OCI-LY7 (cell line): ENCODE measurements around the gene STAB1. TPM values are rescaled to one million over a fixed set of nuclear protein-coding genes. Genes with fewer than 3 reads are reported as not detected.

ENCODE experiments used
- BruUV-seq: library from RNA; stranded (reverse); fragments of 400-500 nt; replicated peaks from 2 replicates; lab custom pipeline; 2021; lab: Mats Ljungman, UMichigan
- CTCF ChIA-PET: fragments of 300-600 bp; sonication (Branson Sonifier 250); formaldehyde crosslinking; loops from one replicate; lab custom pipeline; 2022; ENCODE audit warnings: antibody characterized with exemption; ENCODE audit not compliant: unreplicated experiment; lab: Charles Lee
- POLR2A ChIA-PET: fragments of 300-600 bp; sonication (Branson Sonifier 250); formaldehyde crosslinking; loops from one replicate; lab custom pipeline; 2022; ENCODE audit warnings: antibody characterized with exemption; lab: Charles Lee
- DNase-seq: peaks from one replicate; pipeline ENCODE4 v3.0.0-alpha.2; 2015; ENCODE audit warnings: low spot score
- H2AFZ ChIP-seq: fragments of 200-600 bp; sonication (generic), shearing (Covaris generic); 2 replicates; pipeline ENCODE4 v1.6.1; 2014; ENCODE audit warnings: mild to moderate bottlenecking, antibody characterized with exemption, low read length, moderate library complexity
- H3K27ac ChIP-seq: fragments of 200-600 bp; sonication (generic); 2 replicates; pipeline ENCODE4 v1.5.1; 2014; ENCODE audit warnings: mixed run types, low read depth, mild to moderate bottlenecking, moderate library complexity, low read length, inconsistent platforms; ENCODE audit not compliant: poor library complexity, severe bottlenecking
- H3K36me3 ChIP-seq: fragments of 200-600 bp; sonication (generic); 2 replicates; pipeline ENCODE4 v1.6.1; 2014; ENCODE audit warnings: mild to moderate bottlenecking, antibody characterized with exemption, low read length, moderate library complexity, mixed read lengths; ENCODE audit not compliant: insufficient read depth
- H3K4me1 ChIP-seq: fragments of 200-600 bp; sonication (generic); 2 replicates; pipeline ENCODE4 v1.5.1; 2014; ENCODE audit warnings: mild to moderate bottlenecking, low read length; ENCODE audit not compliant: insufficient read depth, poor library complexity, severe bottlenecking
- H3K4me2 ChIP-seq: fragments of 200-600 bp; sonication (generic); 2 replicates; pipeline ENCODE4 v1.6.1; 2014; ENCODE audit warnings: mild to moderate bottlenecking, low read length
- H3K4me3 ChIP-seq: fragments of 200-600 bp; sonication (generic); 2 replicates; pipeline ENCODE4 v1.5.1; 2014; ENCODE audit warnings: mild to moderate bottlenecking, low read depth, low read length; ENCODE audit not compliant: poor library complexity, severe bottlenecking
- H3K79me2 ChIP-seq: fragments of 200-600 bp; sonication (generic); 2 replicates; pipeline ENCODE4 v1.6.1; 2016; ENCODE audit warnings: low read depth, mild to moderate bottlenecking, low read length, moderate library complexity, mixed read lengths; ENCODE audit not compliant: insufficient read depth
- H3K9me2 ChIP-seq: fragments of 200-600 bp; sonication (generic); 2 replicates; pipeline ENCODE4 v1.6.1; 2016; ENCODE audit warnings: mild to moderate bottlenecking, low read length, mixed read lengths; ENCODE audit not compliant: insufficient read depth
- H3K9me3 ChIP-seq: fragments of 200-600 bp; sonication (generic); 2 replicates; pipeline ENCODE4 v1.6.1; 2014; ENCODE audit warnings: mild to moderate bottlenecking, mixed run types, low read length, mixed read lengths
- H4K20me1 ChIP-seq: fragments of 200-600 bp; sonication (generic); 2 replicates; pipeline ENCODE4 v1.6.1; 2014; ENCODE audit warnings: mild to moderate bottlenecking, antibody characterized with exemption, low read length, moderate library complexity, mixed read lengths; ENCODE audit not compliant: insufficient read depth
- EZH2phosphoT487 ChIP-seq: fragments of 200-600 bp; sonication (generic); IDR thresholded peaks from 2 replicates; pipeline ENCODE4 v1.6.1; 2018; ENCODE audit warnings: low read depth, borderline replicate concordance, mild to moderate bottlenecking, mixed run types, antibody characterized with exemption, low read length, moderate library complexity, mixed read lengths
- intact Hi-C: fragments of 100-400 bp; cut with micrococcal nuclease; formaldehyde crosslinking; loops from one replicate; pipeline ENCODE4 v1.10.0; 2022; ENCODE audit not compliant: unreplicated experiment
- total RNA-seq, 2 experiments: library from RNA; depleted of rRNA in 1 of 2; stranded (reverse); fragments of >200 nt in 1 of 2; shearing (Covaris generic) in 1 of 2; gene quantifications; 2 replicates each; pipeline ENCODE4 v1.2.3, GENCODE V29; 2014 to 2022
- TF ChIP-seq, protein P1 (sequence below): fragments of 200-600 bp; sonication (generic); conservative IDR thresholded peaks from 2 replicates; pipeline ENCODE4 v1.5.1; 2014; ENCODE audit warnings: mild to moderate bottlenecking, antibody characterized with exemption, low read length, moderate library complexity, mixed read lengths

The STAB1 gene
- total RNA-seq, 2 experiments from 2014 or later, result not detected

DNA sequence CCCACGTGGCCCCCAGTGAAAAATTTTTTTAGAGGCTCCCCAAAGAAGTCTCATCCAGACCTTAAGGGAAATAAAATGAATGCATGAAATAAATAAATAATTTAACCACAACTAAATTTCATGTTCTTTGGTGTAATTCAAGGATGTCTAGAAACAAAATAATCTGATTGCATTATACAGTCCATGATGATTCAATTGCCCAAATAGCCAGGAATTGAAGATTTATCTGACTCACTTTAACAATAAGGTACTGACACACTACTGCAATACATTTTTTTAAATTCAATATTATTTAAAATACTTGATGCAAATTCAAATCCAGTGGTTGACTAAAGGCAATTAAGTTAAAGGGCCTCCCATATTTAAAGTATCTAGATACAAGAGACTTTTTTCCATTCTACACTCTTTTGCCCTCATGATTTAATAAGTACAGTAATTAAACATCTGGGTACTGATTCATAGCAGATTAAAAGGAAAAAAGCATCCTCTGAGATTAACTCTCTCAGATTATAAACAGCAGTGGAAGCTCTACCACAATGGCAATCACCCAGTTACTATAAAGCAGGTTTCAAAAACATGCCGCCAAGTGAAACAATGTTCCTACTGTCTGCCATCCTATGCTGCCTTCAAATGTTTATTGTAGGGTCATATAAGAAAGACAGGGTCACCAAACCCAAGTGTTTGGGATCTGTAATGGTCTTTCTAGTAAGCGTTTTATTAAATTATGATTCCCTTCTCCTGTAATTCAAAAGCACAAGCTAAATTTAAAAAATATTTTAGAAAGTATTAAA lies 51.2 kb downstream of the STAB1 start:
- BruUV-seq, result TSS peak; percentile 53
- POLR2A ChIA-PET, result interaction anchor here (0.9 to 1.9 kb wide), 2 partner anchors 10 to 11 kb away, joined by 3 to 7 read pairs; partner anchors contain the start of gene UQCC5
- Histone ChIP-seq H3K9me2 (no peaks in the 10 kb centered on the region), H3K4me1 (peaks cover 17% of the 10 kb centered on the region), H3K9me3 (no peaks in the 10 kb centered on the region), H3K4me2 (no peak overlapping the region), H3K36me3 (peaks cover 91% of the 10 kb centered on the region), H3K79me2 (no peaks in the 10 kb centered on the region; the same call in 1 of the 2 replicates), H3K4me3 (no peak overlapping the region), H3K27ac (no peak overlapping the region), H2AFZ (no peak overlapping the region), H4K20me1 (peaks cover under 1% of the 10 kb centered on the region; the same call in 1 of the 2 replicates)
- TF ChIP-seq, protein P1, sequence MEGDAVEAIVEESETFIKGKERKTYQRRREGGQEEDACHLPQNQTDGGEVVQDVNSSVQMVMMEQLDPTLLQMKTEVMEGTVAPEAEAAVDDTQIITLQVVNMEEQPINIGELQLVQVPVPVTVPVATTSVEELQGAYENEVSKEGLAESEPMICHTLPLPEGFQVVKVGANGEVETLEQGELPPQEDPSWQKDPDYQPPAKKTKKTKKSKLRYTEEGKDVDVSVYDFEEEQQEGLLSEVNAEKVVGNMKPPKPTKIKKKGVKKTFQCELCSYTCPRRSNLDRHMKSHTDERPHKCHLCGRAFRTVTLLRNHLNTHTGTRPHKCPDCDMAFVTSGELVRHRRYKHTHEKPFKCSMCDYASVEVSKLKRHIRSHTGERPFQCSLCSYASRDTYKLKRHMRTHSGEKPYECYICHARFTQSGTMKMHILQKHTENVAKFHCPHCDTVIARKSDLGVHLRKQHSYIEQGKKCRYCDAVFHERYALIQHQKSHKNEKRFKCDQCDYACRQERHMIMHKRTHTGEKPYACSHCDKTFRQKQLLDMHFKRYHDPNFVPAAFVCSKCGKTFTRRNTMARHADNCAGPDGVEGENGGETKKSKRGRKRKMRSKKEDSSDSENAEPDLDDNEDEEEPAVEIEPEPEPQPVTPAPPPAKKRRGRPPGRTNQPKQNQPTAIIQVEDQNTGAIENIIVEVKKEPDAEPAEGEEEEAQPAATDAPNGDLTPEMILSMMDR, result no peak
- no peak for TF ChIP-seq EZH2phosphoT487
- CTCF ChIA-PET, result no interaction called here
- no peak for DNase-seq
- intact Hi-C loops, result no loop called here

DNA sequence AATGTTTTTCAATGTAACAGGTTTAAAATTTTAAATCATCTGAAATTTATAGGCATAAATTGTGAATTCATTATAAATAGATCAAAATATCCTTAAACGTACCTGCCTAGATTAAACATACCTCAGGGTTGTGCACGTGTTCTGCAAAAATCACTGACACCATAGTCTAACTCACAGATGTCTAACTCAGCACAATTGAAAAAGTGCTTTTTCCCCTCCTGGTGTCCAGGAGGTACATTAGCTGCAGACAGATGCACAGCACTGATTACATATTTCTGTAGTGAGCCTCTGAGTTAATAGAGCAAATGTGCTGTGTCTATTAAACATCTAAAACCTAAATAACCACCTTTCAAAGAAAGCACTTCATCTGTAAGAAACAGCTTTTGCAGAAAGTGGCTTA lies 52.0 kb downstream of the STAB1 start:
- no peak for TF ChIP-seq EZH2phosphoT487
- TF ChIP-seq, protein P1, result no peak
- BruUV-seq, result no TSS peak

More for the DNA sequence above, 52.0 kb downstream of the STAB1 start:
- ChIA-PET POLR2A (interaction anchor here (0.9 to 1.9 kb wide), 2 partner anchors 11 to 12 kb away, joined by 3 to 7 read pairs; partner anchors contain the start of gene UQCC5), CTCF (no interaction called here)
- H2AFZ ChIP-seq, result no peak overlapping the region
- H3K4me2 ChIP-seq, result no peak overlapping the region
- no peak for DNase-seq
- peaks cover 17% of the 10 kb centered on the region for H3K4me1 ChIP-seq
- no peaks in the 10 kb centered on the region for H3K9me2 ChIP-seq
- no peak overlapping the region for H3K27ac ChIP-seq
- H4K20me1 ChIP-seq, result no peaks in the 10 kb centered on the region
- intact Hi-C loops, result no loop called here
- no peaks in the 10 kb centered on the region; the same call in 1 of the 2 replicates for H3K79me2 ChIP-seq
- no peaks in the 10 kb centered on the region for H3K9me3 ChIP-seq
- H3K36me3 ChIP-seq, result peaks cover 91% of the 10 kb centered on the region
- no peak overlapping the region for H3K4me3 ChIP-seq
